GM19351 (cell line): Measurements from ENCODE around the gene HADH.
"Not testable (repeated sequence)": the region's sequence is repeated elsewhere in the genome, so short reads cannot be mapped to it uniquely, and the experiment has no call there.

ENCODE experiments used
- ATAC-seq: cut with Tn5 transposase; IDR thresholded peaks from one replicate; pipeline ENCODE4 v1.9.1; 2021; ENCODE audit warnings: mild to moderate bottlenecking, moderate library complexity; ENCODE audit not compliant: unreplicated experiment

Gene HADH

GRCh38 chr4:107989537-107990386, at the start of gene HADH:
Gene HADH, plus strand, starts transcription at chr4:107989889. Its CDS starts 44 bp downstream, at chr4:107989933.
- ATAC-seq, result peak; percentile 90

- no peak for ATAC-seq
Observed at GRCh38 chr4:107945809-107946208, 43.9 kb upstream of the HADH start.

- ATAC-seq, result no peak
Observed at GRCh38 chr4:107950746-107951540, 38.7 kb upstream of the HADH start.

GRCh38 chr4:107951551-107951950, 38.1 kb upstream of the HADH start:
- no peak for ATAC-seq

GRCh38 chr4:107956011-107956410, 33.7 kb upstream of the HADH start:
- ATAC-seq, result no peak

- no peak for ATAC-seq
Observed at GRCh38 chr4:107966903-107967302, 22.8 kb upstream of the HADH start.

GRCh38 chr4:107967519-107967918, 22.2 kb upstream of the HADH start:
- ATAC-seq, result not testable (repeated sequence)

GRCh38 chr4:107967921-107968320, 21.8 kb upstream of the HADH start:
- not testable (repeated sequence) for ATAC-seq

- ATAC-seq, result no peak
Observed at GRCh38 chr4:107970063-107970798, 19.5 kb upstream of the HADH start.

GRCh38 chr4:107972605-107973004, 17.1 kb upstream of the HADH start:
- no peak for ATAC-seq

GRCh38 chr4:107974523-107974922, 15.2 kb upstream of the HADH start:
- no peak for ATAC-seq

GRCh38 chr4:107977482-107977881, 12.2 kb upstream of the HADH start:
- ATAC-seq, result no peak

GRCh38 chr4:107977966-107978705, 11.6 kb upstream of the HADH start:
- ATAC-seq, result no peak

GRCh38 chr4:107978716-107979451, 10.8 kb upstream of the HADH start:
- no peak for ATAC-seq

GRCh38 chr4:107987916-107988762, 1.6 kb upstream of the HADH start:
- no peak for ATAC-seq

GRCh38 chr4:107988763-107989035, 990 bp upstream of the HADH start:
- ATAC-seq, result no peak

- ATAC-seq, result peak; percentile 7
Observed at GRCh38 chr4:107989162-107989536, 540 bp upstream of the HADH start.

- no peak for ATAC-seq
Observed at GRCh38 chr4:107991945-107992630, 2.4 kb downstream of the HADH start.

- ATAC-seq, result peak; percentile 33
Observed at GRCh38 chr4:107993969-107994368, 4.3 kb downstream of the HADH start.
